Measurements from ENCODE around the gene ADSL. TPM values are rescaled to one million over a fixed set of nuclear protein-coding genes. Genes with fewer than 3 reads are reported as not detected.

Gene ADSL
- polyA plus RNA-seq, 12 donors: 90.8 to 234 (median 197) TPM; not detected in 1

DNA sequence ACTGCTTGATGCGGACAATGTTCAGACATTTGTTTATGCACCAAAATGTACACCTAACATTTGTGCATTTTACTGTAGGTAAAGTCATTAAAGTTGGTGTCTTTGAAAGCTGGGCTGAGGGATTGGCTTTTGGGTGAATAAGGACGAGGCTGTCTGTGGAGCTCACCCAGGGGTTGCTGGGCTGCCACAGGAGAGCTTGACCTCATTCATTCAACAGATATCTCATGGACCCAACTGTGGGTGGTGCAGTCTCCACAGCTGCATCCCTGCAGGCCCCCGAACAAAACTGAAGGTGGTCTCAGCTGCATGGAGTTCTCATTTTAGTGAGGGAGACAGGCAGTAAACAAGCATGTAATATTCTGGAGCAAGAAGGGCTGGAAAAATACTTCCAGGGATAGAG lies 56.8 kb downstream of the ADSL start:
- DNase-seq: no peak

GRCh38 chr22:40403651-40404050 lies 57.4 kb downstream of the ADSL start:
- no peak for DNase-seq

GRCh38 chr22:40404251-40405177 lies 58.2 kb downstream of the ADSL start:
- DNase-seq: no peak

DNA sequence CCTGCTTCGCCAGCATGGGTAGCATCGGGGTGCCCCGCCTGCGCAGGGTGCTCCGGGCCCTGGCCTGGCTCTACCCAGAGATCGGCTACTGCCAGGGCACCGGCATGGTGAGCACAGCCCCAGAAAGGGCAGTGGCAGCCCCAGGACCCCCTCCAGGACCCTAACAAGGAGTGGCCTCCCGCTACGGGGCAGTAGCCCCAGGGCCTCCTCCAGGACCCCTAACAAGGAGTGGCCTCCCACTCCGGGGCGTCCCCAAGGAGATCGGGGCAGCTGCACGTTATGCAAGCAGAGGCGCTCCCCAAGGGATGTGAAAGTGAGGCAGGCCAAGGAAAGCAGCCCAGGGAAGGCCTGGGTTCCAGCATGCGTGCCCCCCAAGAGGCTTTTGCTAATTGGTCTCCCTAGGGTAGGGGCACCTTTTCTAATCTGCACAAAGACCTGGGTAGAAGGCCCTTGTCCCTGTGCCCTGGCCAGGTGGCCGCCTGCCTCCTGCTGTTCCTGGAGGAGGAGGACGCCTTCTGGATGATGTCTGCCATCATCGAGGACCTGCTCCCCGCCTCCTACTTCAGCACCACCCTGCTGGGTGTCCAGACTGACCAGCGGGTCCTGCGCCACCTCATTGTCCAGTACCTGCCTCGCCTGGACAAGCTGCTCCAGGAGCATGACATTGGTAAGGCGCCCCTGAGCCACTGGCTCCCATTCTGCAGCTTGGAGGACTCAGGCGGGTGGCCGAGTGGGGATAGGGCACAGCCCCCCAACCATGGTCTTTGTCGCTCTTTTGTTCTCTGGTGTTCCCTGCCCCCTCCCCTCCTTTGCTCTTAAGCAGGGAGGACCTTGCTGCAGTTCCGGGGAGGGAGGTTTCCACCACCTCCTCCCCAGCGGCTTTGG lies 59.1 kb downstream of the ADSL start:
- DNase-seq: no peak

- DNase-seq: no peak
Measured at GRCh38 chr22:40406063-40406890, 60.0 kb downstream of the ADSL start.

GRCh38 chr22:40407021-40407761 lies 60.9 kb downstream of the ADSL start:
- no peak for DNase-seq

DNA sequence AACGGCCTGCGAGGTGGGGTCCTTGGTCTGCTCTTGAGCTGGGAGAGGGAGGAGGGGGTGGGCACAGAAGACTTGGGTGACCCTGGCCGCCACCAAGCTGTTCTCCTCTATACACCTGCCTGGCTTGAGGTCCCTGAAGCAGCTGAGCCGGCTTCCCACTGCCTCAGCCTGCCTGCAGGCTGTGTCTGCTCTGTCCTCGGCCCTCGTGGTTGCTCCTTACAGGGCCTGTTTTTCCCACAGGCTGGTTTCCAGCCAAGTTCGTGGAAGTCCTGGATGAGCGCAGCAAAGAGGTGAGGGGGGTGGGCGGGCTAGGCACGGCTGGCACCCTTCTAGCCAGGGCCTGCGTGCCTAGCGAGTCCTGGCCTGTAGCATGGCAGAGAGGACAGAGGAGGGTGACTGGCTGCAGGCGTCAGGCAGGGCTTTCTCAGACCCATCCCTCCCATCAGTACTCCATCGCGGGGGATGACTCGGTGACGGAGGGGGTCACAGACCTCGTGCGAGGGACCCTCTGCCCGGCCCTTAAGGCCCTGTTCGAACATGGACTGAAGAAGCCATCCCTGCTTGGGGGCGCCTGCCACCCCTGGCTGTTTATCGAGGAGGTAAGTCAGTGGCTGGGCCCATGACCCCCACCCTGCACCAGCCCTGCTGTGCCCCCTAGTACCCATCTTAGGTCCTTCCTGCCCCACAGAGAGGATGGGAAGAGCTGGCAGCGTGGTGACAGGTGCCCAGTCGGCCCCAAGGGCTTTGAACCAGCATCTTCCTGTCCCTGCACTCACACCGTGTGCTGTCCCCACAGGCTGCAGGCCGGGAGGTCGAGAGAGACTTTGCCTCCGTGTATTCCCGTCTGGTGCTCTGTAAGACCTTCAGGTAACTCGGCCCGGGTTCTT lies 61.8 kb downstream of the ADSL start:
- no peak for DNase-seq

GRCh38 chr22:40408718-40409612 lies 62.7 kb downstream of the ADSL start:
- no peak for DNase-seq

- no peak for DNase-seq
Measured at GRCh38 chr22:40409613-40410113, 63.4 kb downstream of the ADSL start.

- no peak for DNase-seq
Measured at GRCh38 chr22:40410272-40410671, 64.0 kb downstream of the ADSL start.

DNA sequence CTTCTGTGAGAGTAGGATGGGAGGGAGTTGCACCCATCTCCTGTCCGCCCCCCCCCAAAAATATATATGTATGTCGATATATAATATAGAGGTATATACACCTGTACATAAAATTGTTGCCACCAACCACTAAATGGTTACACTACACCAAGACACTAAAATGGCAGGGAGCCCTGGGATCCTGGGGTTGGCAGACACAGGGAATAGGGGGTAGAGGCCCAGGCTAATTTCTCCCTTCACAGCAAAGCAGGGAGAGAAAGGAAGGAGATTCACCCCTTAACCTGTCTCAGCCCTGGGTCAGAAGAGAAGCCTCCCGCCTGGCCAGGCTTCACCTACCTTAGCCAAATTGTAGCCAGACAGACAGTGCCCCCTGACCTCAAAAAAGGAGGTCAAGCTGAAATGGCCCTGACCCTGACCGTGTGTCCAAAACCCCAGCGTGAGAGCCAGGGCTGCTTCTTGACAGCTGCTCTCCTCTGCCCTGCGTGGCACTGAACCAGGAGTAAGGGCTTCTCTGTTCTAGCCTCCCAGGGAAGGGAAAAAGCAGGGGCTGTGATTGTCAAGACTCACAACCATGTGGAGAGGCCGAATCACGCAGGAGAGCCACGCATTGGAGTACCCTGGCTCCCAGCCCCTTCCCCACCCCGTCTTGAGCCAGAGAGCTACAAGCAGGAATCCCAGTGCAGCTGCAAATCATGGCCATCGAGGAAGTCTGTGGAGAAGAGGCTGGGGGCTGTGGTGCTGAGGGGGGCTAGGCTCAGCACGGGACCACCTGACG lies 64.6 kb downstream of the ADSL start:
- no peak for DNase-seq

GRCh38 chr22:40411506-40411861 lies 65.2 kb downstream of the ADSL start:
- no peak for DNase-seq

DNA sequence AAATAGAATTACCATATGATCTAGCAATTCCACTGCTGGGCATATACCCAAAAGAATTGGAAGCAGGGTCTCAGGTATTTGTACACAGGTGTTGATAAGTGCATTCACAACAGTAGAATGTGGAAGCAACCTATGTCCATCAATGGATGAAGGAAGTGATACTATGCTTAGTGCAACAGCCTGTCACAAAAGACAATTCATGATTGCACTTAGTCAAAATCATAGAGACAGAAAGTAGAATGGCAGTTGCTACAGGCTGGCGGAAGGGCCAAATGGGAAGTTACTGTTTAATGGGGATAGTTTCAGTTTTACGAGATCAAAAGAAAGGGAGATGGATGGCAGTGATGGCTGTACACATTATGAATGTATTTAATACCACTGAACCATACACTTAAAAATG lies 66.1 kb downstream of the ADSL start:
- no peak for DNase-seq

GRCh38 chr22:40413873-40414272 lies 67.6 kb downstream of the ADSL start:
- no peak for DNase-seq

GRCh38 chr22:40414311-40414710 lies 68.0 kb downstream of the ADSL start:
- DNase-seq: no peak

DNA sequence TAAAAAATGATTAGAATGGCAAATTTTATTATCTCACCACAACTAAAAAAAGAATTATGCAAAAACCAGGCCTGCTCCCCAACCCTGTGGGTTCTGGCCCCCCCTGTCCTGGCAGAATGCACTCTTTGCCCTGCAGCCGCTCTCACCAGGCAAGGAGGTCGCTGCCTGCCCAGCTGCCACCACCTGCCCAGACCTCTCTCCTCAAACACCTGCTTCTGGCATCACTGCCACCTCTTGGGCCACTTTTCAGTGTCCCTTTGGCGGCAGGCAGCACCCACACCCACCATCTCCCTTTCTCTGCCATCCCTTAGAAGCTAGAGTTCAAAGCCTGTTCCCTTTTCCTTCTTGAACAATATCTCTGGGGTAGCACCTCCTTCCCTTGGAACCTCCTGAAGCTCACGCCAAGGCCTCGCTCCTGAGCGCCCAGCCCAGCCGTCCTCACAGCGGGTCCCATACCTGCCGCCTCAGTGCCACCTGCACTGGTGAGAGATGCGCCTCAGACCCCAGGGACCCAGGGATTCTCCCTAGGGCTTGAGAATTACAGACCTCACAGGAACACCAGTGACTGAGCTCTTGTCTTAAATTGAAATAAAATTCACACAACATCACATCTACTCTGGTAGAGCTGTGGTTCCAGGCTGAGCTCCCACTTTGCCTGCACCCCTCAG lies 68.7 kb downstream of the ADSL start:
- no peak for DNase-seq

DNA sequence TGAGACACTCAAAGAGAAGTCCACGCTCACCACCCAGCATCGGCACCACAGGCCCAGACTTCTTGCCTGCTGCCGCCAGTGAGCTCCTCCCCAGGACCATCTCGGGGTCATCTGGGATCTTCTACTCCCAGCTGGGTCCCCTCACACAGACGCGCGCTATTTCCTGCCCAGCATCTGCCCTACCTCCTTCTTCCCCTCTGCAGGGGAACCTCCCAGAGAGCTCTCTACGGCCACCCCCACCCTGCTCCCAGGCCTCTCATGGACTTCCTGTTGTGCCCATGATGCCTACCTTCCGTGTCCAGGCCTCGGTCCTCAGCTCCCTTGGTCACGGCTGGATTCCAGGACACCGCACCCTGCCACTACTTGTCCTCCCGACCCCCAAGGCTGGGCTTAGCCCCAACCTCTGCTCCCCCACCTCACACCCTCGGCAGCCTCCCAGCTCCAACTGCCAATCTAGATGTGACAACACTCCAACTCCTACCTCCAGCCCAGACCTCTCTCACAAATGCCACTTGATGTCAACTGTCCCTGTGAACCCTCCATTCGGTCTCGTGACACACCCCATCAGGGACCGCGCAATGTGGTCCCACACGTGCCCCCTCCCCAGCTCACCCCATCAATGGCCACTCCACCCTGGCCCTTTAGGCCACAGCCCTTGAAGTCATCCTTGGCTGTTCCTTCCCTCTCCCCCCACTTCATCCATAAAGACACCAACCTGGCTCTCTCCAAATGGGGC lies 69.4 kb downstream of the ADSL start:
- DNase-seq: no peak
